ENCODE results near the gene C17orf67.

C17orf67 gene

DNA sequence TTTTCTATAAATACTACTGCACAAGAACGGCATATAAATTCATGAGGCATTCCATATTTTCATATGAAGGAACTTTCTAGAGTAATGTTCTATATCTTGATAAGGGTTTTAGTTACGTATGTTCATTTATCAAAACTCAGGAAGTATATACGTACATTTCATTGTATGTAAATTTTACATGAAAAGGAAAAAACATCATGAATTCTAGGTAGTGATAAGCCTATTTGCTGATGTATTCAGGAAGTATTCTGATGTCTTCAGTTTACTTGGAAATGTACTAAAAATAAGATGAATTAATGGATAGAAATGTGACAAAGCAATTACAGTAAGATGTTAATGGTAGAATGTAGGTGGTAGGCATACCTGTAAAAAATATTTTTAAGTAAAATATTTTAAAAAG lies 5.0 kb upstream of the C17orf67 start:
- no peak for ATAC-seq
- TF ChIP-seq ZFP30 (CRISPR knock-in tag; IDR thresholded peaks at IDR 0.05) (no peak), SNAI2 (CRISPR knock-in tag; IDR thresholded peaks at IDR 0.05) (no peak), ESRRG (CRISPR knock-in tag; IDR thresholded peaks at IDR 0.05) (no peak), TOX (CRISPR knock-in tag; IDR thresholded peaks at IDR 0.05; ENCODE audit: borderline replicate concordance) (no peak), ZFP3 (CRISPR knock-in tag; IDR thresholded peaks at IDR 0.05) (no peak), PPARA (CRISPR knock-in tag; IDR thresholded peaks at IDR 0.05; ENCODE audit: borderline replicate concordance) (no peak), ISL1 (CRISPR knock-in tag; IDR thresholded peaks at IDR 0.05) (no peak), ZNF8 (CRISPR knock-in tag; IDR thresholded peaks at IDR 0.05) (no peak), ZC3H10 (CRISPR knock-in tag; IDR thresholded peaks at IDR 0.05) (no peak), GLIS3 (CRISPR knock-in tag; IDR thresholded peaks at IDR 0.05) (no peak), CSDC2 (CRISPR knock-in tag; IDR thresholded peaks at IDR 0.05) (no peak), RARB (CRISPR knock-in tag; IDR thresholded peaks at IDR 0.05) (no peak)
- TF ChIP-seq, protein P1, sequence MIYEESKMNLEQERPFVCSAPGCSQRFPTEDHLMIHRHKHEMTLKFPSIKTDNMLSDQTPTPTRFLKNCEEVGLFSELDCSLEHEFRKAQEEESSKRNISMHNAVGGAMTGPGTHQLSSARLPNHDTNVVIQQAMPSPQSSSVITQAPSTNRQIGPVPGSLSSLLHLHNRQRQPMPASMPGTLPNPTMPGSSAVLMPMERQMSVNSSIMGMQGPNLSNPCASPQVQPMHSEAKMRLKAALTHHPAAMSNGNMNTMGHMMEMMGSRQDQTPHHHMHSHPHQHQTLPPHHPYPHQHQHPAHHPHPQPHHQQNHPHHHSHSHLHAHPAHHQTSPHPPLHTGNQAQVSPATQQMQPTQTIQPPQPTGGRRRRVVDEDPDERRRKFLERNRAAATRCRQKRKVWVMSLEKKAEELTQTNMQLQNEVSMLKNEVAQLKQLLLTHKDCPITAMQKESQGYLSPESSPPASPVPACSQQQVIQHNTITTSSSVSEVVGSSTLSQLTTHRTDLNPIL (CRISPR knock-in tag; IDR thresholded peaks at IDR 0.05; ENCODE audit: low read depth): no peak
- TF ChIP-seq, protein P2, sequence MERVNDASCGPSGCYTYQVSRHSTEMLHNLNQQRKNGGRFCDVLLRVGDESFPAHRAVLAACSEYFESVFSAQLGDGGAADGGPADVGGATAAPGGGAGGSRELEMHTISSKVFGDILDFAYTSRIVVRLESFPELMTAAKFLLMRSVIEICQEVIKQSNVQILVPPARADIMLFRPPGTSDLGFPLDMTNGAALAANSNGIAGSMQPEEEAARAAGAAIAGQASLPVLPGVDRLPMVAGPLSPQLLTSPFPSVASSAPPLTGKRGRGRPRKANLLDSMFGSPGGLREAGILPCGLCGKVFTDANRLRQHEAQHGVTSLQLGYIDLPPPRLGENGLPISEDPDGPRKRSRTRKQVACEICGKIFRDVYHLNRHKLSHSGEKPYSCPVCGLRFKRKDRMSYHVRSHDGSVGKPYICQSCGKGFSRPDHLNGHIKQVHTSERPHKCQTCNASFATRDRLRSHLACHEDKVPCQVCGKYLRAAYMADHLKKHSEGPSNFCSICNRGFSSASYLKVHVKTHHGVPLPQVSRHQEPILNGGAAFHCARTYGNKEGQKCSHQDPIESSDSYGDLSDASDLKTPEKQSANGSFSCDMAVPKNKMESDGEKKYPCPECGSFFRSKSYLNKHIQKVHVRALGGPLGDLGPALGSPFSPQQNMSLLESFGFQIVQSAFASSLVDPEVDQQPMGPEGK (CRISPR knock-in tag; IDR thresholded peaks at IDR 0.05; ENCODE audit: borderline replicate concordance): no peak

DNA sequence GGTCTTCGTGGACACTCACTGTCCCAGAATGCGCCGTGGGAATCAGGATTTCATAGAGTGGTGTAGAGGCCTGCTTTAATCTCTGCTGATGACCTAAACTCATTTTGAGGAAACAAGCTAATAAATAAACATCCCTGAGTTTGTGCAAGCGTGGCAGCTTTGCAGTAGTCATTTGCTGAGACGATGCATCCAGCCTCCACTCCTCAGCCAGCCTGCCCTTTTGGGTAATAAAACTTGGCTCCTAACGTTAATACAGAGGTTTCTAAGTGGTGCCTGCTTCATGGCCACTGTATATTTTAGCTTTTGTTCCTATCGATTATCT lies 1.5 kb upstream of the C17orf67 start:
- no peak for ATAC-seq
- TF ChIP-seq PPARA (CRISPR knock-in tag; IDR thresholded peaks at IDR 0.05; ENCODE audit: borderline replicate concordance): no peak
- TF ChIP-seq ZNF565 (CRISPR knock-in tag; conservative IDR thresholded peaks at IDR 0.05; ENCODE audit: low read depth): no peak
- no peak for TF ChIP-seq BACH2 (CRISPR knock-in tag; IDR thresholded peaks at IDR 0.05; ENCODE audit: borderline replicate concordance)
- TF ChIP-seq ESRRG (CRISPR knock-in tag; IDR thresholded peaks at IDR 0.05): no peak
- TF ChIP-seq TOX (CRISPR knock-in tag; IDR thresholded peaks at IDR 0.05; ENCODE audit: borderline replicate concordance): no peak
- no peak for TF ChIP-seq OSR1 (CRISPR knock-in tag; IDR thresholded peaks at IDR 0.05)
- no peak for TF ChIP-seq GLIS3 (CRISPR knock-in tag; IDR thresholded peaks at IDR 0.05)
- TF ChIP-seq ARNTL (CRISPR knock-in tag; IDR thresholded peaks at IDR 0.05; ENCODE audit: borderline replicate concordance, low read depth): no peak
- TF ChIP-seq CSDC2 (CRISPR knock-in tag; IDR thresholded peaks at IDR 0.05): no peak
- TF ChIP-seq SNAI2 (CRISPR knock-in tag; IDR thresholded peaks at IDR 0.05): no peak
- TF ChIP-seq, protein P2 (CRISPR knock-in tag; IDR thresholded peaks at IDR 0.05; ENCODE audit: borderline replicate concordance): no peak
- TF ChIP-seq ZFP3 (CRISPR knock-in tag; IDR thresholded peaks at IDR 0.05): no peak

DNA sequence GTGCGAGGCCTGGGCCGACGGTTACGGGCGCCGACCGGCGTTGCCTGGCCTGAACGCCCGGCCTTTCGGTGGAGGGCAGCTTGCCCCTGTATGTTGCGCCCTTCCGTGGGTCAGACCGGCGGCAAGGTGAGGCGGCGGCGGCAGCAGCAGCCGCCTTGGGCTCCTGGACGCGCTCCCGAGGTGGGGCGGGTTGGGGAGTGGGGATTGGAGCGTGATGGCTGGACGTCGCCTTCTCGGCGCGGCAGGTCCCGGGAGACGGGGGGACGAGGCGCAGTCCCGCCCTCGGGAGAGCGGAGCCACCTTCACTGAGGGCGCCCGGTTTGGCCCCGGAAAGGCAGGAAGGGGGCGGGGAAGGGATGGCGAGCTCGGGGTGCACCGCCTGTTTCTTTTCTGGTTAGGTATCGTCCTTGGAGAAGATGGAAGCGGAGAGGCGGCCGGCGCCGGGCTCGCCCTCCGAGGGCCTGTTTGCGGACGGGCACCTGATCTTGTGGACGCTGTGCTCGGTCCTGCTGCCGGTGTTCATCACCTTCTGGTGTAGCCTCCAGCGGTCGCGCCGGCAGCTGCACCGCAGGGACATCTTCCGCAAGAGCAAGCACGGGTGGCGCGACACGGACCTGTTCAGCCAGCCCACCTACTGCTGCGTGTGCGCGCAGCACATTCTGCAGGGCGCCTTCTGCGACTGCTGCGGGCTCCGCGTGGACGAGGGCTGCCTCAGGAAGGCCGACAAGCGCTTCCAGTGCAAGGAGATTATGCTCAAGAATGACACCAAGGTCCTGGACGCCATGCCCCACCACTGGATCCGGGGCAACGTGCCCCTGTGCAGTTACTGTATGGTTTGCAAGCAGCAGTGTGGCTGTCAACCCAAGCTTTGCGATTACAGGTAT lies 902 bp upstream of the C17orf67 start:
- TF ChIP-seq, protein P1 (CRISPR knock-in tag; IDR thresholded peaks at IDR 0.05; ENCODE audit: low read depth): no peak
- TF ChIP-seq SNAI2 (CRISPR knock-in tag; IDR thresholded peaks at IDR 0.05): no peak
- no peak for TF ChIP-seq PPARA (CRISPR knock-in tag; IDR thresholded peaks at IDR 0.05; ENCODE audit: borderline replicate concordance)
- TF ChIP-seq ISL1 (CRISPR knock-in tag; IDR thresholded peaks at IDR 0.05): no peak
- TF ChIP-seq, protein P3, sequence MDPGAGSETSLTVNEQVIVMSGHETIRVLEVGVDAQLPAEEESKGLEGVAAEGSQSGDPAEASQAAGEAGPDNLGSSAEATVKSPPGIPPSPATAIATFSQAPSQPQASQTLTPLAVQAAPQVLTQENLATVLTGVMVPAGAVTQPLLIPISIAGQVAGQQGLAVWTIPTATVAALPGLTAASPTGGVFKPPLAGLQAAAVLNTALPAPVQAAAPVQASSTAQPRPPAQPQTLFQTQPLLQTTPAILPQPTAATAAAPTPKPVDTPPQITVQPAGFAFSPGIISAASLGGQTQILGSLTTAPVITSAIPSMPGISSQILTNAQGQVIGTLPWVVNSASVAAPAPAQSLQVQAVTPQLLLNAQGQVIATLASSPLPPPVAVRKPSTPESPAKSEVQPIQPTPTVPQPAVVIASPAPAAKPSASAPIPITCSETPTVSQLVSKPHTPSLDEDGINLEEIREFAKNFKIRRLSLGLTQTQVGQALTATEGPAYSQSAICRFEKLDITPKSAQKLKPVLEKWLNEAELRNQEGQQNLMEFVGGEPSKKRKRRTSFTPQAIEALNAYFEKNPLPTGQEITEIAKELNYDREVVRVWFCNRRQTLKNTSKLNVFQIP (CRISPR knock-in tag; IDR thresholded peaks at IDR 0.05; ENCODE audit: borderline replicate concordance, low read depth): no peak
- no peak for TF ChIP-seq ZNF70 (CRISPR knock-in tag; IDR thresholded peaks at IDR 0.05)
- no peak for TF ChIP-seq ARNTL (CRISPR knock-in tag; IDR thresholded peaks at IDR 0.05; ENCODE audit: borderline replicate concordance, low read depth)
- TF ChIP-seq ESRRG (CRISPR knock-in tag; IDR thresholded peaks at IDR 0.05): no peak
- no peak for TF ChIP-seq ZNF565 (CRISPR knock-in tag; conservative IDR thresholded peaks at IDR 0.05; ENCODE audit: low read depth)
- TF ChIP-seq, protein P4, sequence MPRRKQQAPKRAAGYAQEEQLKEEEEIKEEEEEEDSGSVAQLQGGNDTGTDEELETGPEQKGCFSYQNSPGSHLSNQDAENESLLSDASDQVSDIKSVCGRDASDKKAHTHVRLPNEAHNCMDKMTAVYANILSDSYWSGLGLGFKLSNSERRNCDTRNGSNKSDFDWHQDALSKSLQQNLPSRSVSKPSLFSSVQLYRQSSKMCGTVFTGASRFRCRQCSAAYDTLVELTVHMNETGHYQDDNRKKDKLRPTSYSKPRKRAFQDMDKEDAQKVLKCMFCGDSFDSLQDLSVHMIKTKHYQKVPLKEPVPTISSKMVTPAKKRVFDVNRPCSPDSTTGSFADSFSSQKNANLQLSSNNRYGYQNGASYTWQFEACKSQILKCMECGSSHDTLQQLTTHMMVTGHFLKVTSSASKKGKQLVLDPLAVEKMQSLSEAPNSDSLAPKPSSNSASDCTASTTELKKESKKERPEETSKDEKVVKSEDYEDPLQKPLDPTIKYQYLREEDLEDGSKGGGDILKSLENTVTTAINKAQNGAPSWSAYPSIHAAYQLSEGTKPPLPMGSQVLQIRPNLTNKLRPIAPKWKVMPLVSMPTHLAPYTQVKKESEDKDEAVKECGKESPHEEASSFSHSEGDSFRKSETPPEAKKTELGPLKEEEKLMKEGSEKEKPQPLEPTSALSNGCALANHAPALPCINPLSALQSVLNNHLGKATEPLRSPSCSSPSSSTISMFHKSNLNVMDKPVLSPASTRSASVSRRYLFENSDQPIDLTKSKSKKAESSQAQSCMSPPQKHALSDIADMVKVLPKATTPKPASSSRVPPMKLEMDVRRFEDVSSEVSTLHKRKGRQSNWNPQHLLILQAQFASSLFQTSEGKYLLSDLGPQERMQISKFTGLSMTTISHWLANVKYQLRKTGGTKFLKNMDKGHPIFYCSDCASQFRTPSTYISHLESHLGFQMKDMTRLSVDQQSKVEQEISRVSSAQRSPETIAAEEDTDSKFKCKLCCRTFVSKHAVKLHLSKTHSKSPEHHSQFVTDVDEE (CRISPR knock-in tag; IDR thresholded peaks at IDR 0.05): no peak; the same call in 1 of the 2 replicates
- no peak for TF ChIP-seq ZFP3 (CRISPR knock-in tag; IDR thresholded peaks at IDR 0.05)
- no peak for TF ChIP-seq ZNF8 (CRISPR knock-in tag; IDR thresholded peaks at IDR 0.05)
- no peak for TF ChIP-seq CSDC2 (CRISPR knock-in tag; IDR thresholded peaks at IDR 0.05)
- TF ChIP-seq ZFP30 (CRISPR knock-in tag; IDR thresholded peaks at IDR 0.05): no peak
- no peak for TF ChIP-seq OSR1 (CRISPR knock-in tag; IDR thresholded peaks at IDR 0.05)
- no peak for TF ChIP-seq GLIS3 (CRISPR knock-in tag; IDR thresholded peaks at IDR 0.05)
- no peak for TF ChIP-seq TCF4 (CRISPR knock-in tag; IDR thresholded peaks at IDR 0.05; ENCODE audit: borderline replicate concordance)
- no peak for TF ChIP-seq BACH2 (CRISPR knock-in tag; IDR thresholded peaks at IDR 0.05; ENCODE audit: borderline replicate concordance)
- no peak for TF ChIP-seq ZC3H10 (CRISPR knock-in tag; IDR thresholded peaks at IDR 0.05)
- ATAC-seq: peak; percentile 44

Measured in SK-N-SH treated with all-trans-retinoic acid at 6 μM for 48 hours (cell line).